ENCODE data around the gene TSPAN12. TPM values are rescaled to one million over a fixed set of nuclear protein-coding genes. Genes with fewer than 3 reads are reported as not detected.

The TSPAN12 gene
- total RNA-seq, 1 donor from 2014 or later, result not detected

DNA sequence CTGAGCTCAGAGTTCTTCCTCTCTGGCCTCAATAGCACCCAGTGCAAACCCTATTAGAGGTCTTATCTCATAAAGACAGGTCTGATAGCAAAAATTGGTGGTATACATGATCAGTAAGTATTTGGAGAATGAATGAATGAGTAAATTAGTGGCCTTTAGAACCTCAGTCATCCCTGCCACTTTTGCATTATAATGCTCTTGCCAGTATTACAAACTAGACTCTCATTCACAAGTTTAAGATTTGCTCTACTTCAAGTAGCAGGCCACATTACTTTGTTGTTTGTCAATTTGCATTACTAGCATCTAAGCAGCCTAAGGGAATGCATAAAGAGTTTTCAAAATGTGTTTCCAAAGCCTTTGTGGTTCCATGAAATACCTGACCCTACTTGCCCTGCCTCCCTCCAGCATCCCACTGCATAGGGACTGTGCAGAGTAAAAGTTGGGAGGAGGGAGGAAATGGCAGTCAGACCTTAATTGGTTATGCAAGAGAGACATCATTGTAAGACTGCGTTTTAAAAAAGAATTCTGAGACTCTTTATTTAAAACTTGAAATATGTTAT, 21.3 kb downstream of the TSPAN12 start:
- no peak for DNase-seq (ENCODE audit: low spot score)
- Mint-ChIP-seq H3K4me3 (ENCODE audit: low read depth) (no peak overlapping the region), H3K9me3 (no peaks in the 10 kb centered on the region), H3K27ac (no peak overlapping the region), H3K36me3 (ENCODE audit: low read depth) (no peaks in the 10 kb centered on the region), H3K27me3 (ENCODE audit: low read depth) (peaks cover 6% of the 10 kb centered on the region), H3K4me1 (ENCODE audit: low read depth) (no peaks in the 10 kb centered on the region)
- intact Hi-C loops (cut with micrococcal nuclease), result no loop called here

DNA sequence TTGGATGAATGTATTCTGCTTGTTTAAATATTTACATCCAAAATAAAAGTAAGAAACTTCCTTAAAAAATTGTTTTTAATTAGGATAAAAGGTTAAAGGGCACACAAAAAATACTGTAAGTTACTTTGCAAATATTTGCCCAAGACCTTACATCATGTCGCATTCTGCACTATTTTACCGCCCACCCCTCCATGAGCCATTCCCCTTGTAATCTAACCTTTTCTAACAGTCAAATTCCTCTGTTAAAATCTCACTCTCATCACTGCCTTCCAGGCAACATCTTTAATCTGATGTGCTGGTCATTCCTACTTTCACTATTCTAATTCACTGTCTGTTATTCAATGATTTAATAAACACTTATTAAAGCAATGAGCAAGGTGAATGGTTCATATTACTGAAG, 23.2 kb downstream of the TSPAN12 start:
- no peaks in the 10 kb centered on the region for H3K4me1 Mint-ChIP-seq (ENCODE audit: low read depth)
- H3K36me3 Mint-ChIP-seq (ENCODE audit: low read depth), result no peaks in the 10 kb centered on the region
- no peaks in the 10 kb centered on the region for H3K9me3 Mint-ChIP-seq
- intact Hi-C loops (cut with micrococcal nuclease), result no loop called here
- DNase-seq (ENCODE audit: low spot score), result no peak
- H3K4me3 Mint-ChIP-seq (ENCODE audit: low read depth), result no peak overlapping the region
- no peak overlapping the region for H3K27ac Mint-ChIP-seq
- H3K27me3 Mint-ChIP-seq (ENCODE audit: low read depth), result peaks cover 9% of the 10 kb centered on the region

GRCh38 chr7:120833546-120833945, 24.4 kb downstream of the TSPAN12 start:
- Mint-ChIP-seq H3K9me3 (no peaks in the 10 kb centered on the region), H3K27me3 (ENCODE audit: low read depth) (peaks cover 11% of the 10 kb centered on the region), H3K4me1 (ENCODE audit: low read depth) (no peaks in the 10 kb centered on the region)

GRCh38 chr7:120832803-120833202, 25.1 kb downstream of the TSPAN12 start:
- H3K4me1 Mint-ChIP-seq (ENCODE audit: low read depth), result no peaks in the 10 kb centered on the region
- peaks cover 11% of the 10 kb centered on the region for H3K27me3 Mint-ChIP-seq (ENCODE audit: low read depth)
- DNase-seq (ENCODE audit: low spot score), result no peak
- H3K27ac Mint-ChIP-seq, result no peak overlapping the region
- H3K9me3 Mint-ChIP-seq, result no peaks in the 10 kb centered on the region
- intact Hi-C loops (cut with micrococcal nuclease), result no loop called here
- no peak overlapping the region for H3K4me3 Mint-ChIP-seq (ENCODE audit: low read depth)
- no peaks in the 10 kb centered on the region for H3K36me3 Mint-ChIP-seq (ENCODE audit: low read depth)

More at GRCh38 chr7:120833546-120833945, 24.4 kb downstream of the TSPAN12 start:
- H3K27ac Mint-ChIP-seq, result no peak overlapping the region
- H3K36me3 Mint-ChIP-seq (ENCODE audit: low read depth), result no peaks in the 10 kb centered on the region
- DNase-seq (ENCODE audit: low spot score), result no peak
- H3K4me3 Mint-ChIP-seq (ENCODE audit: low read depth), result no peak overlapping the region
- intact Hi-C loops (cut with micrococcal nuclease), result no loop called here

GRCh38 chr7:120831260-120831659, 26.7 kb downstream of the TSPAN12 start:
- no peaks in the 10 kb centered on the region for H3K9me3 Mint-ChIP-seq
- no peaks in the 10 kb centered on the region for H3K4me1 Mint-ChIP-seq (ENCODE audit: low read depth)
- H3K4me3 Mint-ChIP-seq (ENCODE audit: low read depth), result no peak overlapping the region
- H3K27ac Mint-ChIP-seq, result no peak overlapping the region
- H3K27me3 Mint-ChIP-seq (ENCODE audit: low read depth), result peaks cover 11% of the 10 kb centered on the region
- H3K36me3 Mint-ChIP-seq (ENCODE audit: low read depth), result no peaks in the 10 kb centered on the region
- no peak for DNase-seq (ENCODE audit: low spot score)
- intact Hi-C loops (cut with micrococcal nuclease), result no loop called here

DNA sequence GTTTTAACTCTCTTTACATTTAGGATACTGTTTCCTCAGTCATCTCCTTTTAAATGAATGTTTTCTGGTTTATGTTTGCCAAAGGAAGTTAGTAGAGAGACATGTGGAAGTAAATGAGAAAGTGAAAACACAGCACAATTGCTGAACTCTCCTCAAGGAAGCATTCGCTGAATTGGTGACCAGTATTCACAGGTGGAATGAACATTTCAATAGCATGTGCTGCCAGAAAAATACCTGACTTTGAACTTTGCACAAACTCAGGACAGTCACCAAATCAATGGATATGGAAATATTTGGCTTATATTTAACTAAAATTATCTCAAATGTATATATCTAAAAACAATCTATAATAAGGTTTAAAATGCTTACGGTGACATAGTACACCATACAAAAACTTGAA, 28.5 kb downstream of the TSPAN12 start:
- no peak overlapping the region for H3K27ac Mint-ChIP-seq
- intact Hi-C loops (cut with micrococcal nuclease), result no loop called here
- no peak for DNase-seq (ENCODE audit: low spot score)

DNA sequence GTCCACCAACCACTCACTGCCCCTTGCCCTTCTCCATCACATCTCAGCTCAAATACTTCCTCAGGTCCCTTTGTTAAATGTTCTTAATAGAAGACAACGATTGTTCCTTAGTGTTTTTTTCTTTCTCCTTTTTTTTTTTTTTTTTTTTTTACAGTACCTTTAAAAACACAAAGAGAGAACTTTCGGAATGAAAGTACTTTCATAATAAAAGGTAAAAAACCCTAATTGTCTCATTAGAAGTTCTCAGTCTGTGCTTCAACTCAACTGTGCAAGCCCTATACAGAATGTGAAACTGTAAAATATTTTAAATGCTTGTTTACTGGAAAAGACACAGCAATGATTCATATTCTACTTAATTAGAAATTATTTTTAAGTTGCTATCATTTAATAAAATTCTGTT, 29.4 kb downstream of the TSPAN12 start:
- Mint-ChIP-seq H3K27ac (no peak overlapping the region), H3K4me1 (ENCODE audit: low read depth) (no peaks in the 10 kb centered on the region), H3K36me3 (ENCODE audit: low read depth) (no peaks in the 10 kb centered on the region), H3K9me3 (no peaks in the 10 kb centered on the region), H3K4me3 (ENCODE audit: low read depth) (no peak overlapping the region), H3K27me3 (ENCODE audit: low read depth) (peaks cover 14% of the 10 kb centered on the region)
- no peak for DNase-seq (ENCODE audit: low spot score)
- intact Hi-C loops (cut with micrococcal nuclease), result no loop called here

More for the DNA sequence above, 28.5 kb downstream of the TSPAN12 start:
- Mint-ChIP-seq H3K4me1 (ENCODE audit: low read depth) (no peaks in the 10 kb centered on the region), H3K9me3 (no peaks in the 10 kb centered on the region), H3K4me3 (ENCODE audit: low read depth) (no peak overlapping the region), H3K36me3 (ENCODE audit: low read depth) (no peaks in the 10 kb centered on the region), H3K27me3 (ENCODE audit: low read depth) (peaks cover 14% of the 10 kb centered on the region)

GRCh38 chr7:120827371-120828118, 30.4 kb downstream of the TSPAN12 start:
- Mint-ChIP-seq H3K4me1 (ENCODE audit: low read depth) (no peaks in the 10 kb centered on the region), H3K27me3 (ENCODE audit: low read depth) (peaks cover 14% of the 10 kb centered on the region), H3K36me3 (ENCODE audit: low read depth) (no peaks in the 10 kb centered on the region), H3K9me3 (no peaks in the 10 kb centered on the region), H3K27ac (no peak overlapping the region), H3K4me3 (ENCODE audit: low read depth) (no peak overlapping the region)
- intact Hi-C loops (cut with micrococcal nuclease), result no loop called here
- no peak for DNase-seq (ENCODE audit: low spot score)

DNA sequence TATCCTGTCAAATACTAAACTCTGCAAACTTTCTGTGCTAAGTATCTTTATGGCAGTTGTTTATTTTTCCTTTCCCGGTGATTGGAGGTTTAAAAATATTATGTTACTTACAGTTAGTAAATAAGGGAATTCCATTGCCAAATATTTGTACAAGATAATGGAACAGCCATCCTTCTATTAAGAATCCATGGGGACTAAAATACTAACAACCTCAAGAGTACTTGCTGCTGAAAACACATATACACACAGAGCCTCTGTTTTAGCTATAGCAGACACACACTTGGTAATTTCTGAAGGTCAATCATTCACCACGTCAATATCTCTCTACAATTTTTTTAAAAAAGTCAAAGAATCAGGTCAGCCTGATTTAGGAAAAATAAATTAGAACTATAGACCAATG, 32.4 kb downstream of the TSPAN12 start:
- no peak overlapping the region for H3K27ac Mint-ChIP-seq
- DNase-seq (ENCODE audit: low spot score), result no peak
- no peak overlapping the region for H3K4me3 Mint-ChIP-seq (ENCODE audit: low read depth)
- H3K9me3 Mint-ChIP-seq, result no peaks in the 10 kb centered on the region
- intact Hi-C loops (cut with micrococcal nuclease), result no loop called here
- H3K4me1 Mint-ChIP-seq (ENCODE audit: low read depth), result no peaks in the 10 kb centered on the region
- H3K36me3 Mint-ChIP-seq (ENCODE audit: low read depth), result no peaks in the 10 kb centered on the region
- peaks cover 6% of the 10 kb centered on the region for H3K27me3 Mint-ChIP-seq (ENCODE audit: low read depth)

DNA sequence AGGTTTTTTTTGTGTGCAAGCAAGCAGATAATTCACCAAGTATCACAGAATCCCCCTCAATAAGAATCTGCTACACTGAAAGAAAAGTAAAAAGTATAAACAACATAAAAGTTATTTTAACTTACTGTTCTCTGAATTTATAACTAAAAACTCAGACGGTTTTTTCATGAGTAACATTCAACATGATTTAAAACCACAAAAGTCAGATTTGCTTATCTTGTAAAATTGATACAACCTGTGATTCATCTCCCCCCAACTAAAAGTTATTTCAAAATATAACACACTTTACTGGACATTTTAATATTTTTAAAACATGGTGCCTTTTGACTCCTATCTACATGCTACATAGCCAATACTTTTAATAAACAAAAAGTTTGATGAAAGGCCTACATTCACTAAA, 32.8 kb downstream of the TSPAN12 start:
- no peak overlapping the region for H3K27ac Mint-ChIP-seq
- no peak overlapping the region for H3K4me3 Mint-ChIP-seq (ENCODE audit: low read depth)
- no peak for DNase-seq (ENCODE audit: low spot score)
- intact Hi-C loops (cut with micrococcal nuclease), result no loop called here
- H3K4me1 Mint-ChIP-seq (ENCODE audit: low read depth), result no peaks in the 10 kb centered on the region
- no peaks in the 10 kb centered on the region for H3K9me3 Mint-ChIP-seq
- no peaks in the 10 kb centered on the region for H3K36me3 Mint-ChIP-seq (ENCODE audit: low read depth)
- peaks cover 5% of the 10 kb centered on the region for H3K27me3 Mint-ChIP-seq (ENCODE audit: low read depth)

DNA sequence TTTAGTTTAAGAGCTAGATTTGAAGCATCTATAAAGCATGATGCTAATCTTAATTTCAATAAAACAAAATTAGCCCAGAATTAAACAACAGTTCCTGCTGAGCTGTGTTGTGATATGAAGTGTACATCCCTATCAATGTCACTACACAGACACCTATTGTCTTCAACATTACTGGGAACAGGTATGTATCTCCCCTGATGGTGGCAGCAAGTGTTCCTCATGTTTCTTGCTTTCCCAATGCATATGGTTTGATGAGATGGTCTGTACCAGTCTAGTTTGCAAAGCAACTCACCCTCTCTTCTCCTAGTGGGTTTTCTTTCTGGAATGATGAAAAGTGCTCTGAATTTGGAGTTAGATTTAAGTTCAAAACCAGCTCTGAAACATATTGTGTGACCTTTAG, 38.1 kb downstream of the TSPAN12 start:
- Mint-ChIP-seq H3K36me3 (ENCODE audit: low read depth) (no peaks in the 10 kb centered on the region), H3K9me3 (no peaks in the 10 kb centered on the region), H3K27ac (no peak overlapping the region), H3K27me3 (ENCODE audit: low read depth) (peaks cover 5% of the 10 kb centered on the region), H3K4me1 (ENCODE audit: low read depth) (no peaks in the 10 kb centered on the region), H3K4me3 (ENCODE audit: low read depth) (no peak overlapping the region)
- intact Hi-C loops (cut with micrococcal nuclease), result no loop called here
- DNase-seq (ENCODE audit: low spot score), result no peak

DNA sequence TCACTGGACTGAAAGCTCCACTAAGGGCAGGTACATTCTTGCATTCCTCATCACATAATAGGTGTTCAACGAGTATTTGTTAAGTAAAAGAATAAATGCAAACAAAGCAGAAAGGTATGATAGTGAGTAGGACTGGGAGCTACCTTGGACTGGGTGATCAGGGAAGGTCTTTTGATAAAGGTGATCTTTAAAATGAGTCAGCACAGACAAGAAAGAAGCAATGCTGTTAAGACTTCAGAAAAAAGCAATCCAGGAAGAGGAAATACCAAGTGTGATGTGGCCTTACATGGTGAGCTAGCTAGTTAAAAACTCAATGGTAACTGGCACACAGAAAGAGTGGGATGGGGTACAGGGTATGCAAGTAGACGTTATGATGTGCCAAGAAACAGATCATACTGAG, 40.1 kb downstream of the TSPAN12 start:
- H3K27ac Mint-ChIP-seq, result no peak overlapping the region
- no peaks in the 10 kb centered on the region for H3K9me3 Mint-ChIP-seq
- H3K4me3 Mint-ChIP-seq (ENCODE audit: low read depth), result no peak overlapping the region
- peaks cover 5% of the 10 kb centered on the region for H3K27me3 Mint-ChIP-seq (ENCODE audit: low read depth)
- intact Hi-C loops (cut with micrococcal nuclease), result no loop called here
- no peaks in the 10 kb centered on the region for H3K4me1 Mint-ChIP-seq (ENCODE audit: low read depth)
- DNase-seq (ENCODE audit: low spot score), result no peak
- no peaks in the 10 kb centered on the region for H3K36me3 Mint-ChIP-seq (ENCODE audit: low read depth)

DNA sequence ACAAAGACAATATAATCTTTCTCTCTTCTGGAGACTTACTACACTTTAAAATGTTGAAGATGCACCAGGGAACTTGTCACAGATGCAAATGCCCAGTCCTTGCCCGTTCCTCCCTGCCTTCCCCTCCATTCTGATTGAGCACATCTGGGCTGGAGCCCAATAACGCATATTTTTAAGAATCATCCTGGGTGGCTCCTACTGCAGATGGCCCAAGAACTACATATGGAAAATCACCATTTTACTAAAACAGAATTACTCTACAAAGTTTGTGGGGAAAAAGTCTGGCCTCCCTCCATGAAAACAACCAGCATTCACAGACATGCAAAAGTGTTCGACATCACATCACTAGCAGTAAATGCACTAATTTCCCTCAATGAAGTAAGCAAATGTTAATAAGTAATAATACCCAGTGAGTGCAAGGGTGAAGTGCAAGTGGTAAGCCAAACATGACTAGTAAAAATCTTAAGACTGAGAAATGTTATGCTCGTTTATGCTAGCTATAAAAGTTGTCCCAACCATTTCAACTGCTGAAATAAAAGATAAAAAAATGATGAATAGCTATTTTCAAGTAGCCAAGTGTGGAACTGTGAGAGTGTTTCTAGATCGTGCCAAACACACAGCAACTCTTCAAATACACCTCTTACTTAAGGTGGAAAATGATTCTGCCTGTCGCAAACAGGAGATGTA, 43.5 kb downstream of the TSPAN12 start:
- Mint-ChIP-seq H3K36me3 (ENCODE audit: low read depth) (no peaks in the 10 kb centered on the region), H3K9me3 (no peaks in the 10 kb centered on the region), H3K4me1 (ENCODE audit: low read depth) (no peaks in the 10 kb centered on the region), H3K27me3 (ENCODE audit: low read depth) (peaks cover 5% of the 10 kb centered on the region), H3K27ac (no peak overlapping the region), H3K4me3 (ENCODE audit: low read depth) (no peak overlapping the region)
- intact Hi-C loops (cut with micrococcal nuclease), result no loop called here
- no peak for DNase-seq (ENCODE audit: low spot score)

Measured in activated T-helper 2 cell treated with anti-CD3 and anti-CD28 coated beads, Interferon-gamma antibody, Interleukin-2, Interleukin-4, amounts not matched to agents 10 μg/mL and 5 μg/mL and 100 μg/mL, durations not matched to agents 14 hours and 24 hours and 36 hours (primary cell).